GM21576 (cell line): ENCODE data around the gene SLC22A13.

ENCODE experiments used
- ATAC-seq: cut with Tn5 transposase; IDR thresholded peaks from one replicate; pipeline ENCODE4 v1.9.1; 2021; ENCODE audit warnings: mild to moderate bottlenecking, moderate library complexity; ENCODE audit not compliant: unreplicated experiment

SLC22A13 gene

GRCh38 chr3:38327335-38328009 lies 61.9 kb downstream of the SLC22A13 start:
- no peak for ATAC-seq
